ENCODE measurements around the gene PET117. TPM values are rescaled to one million over a fixed set of nuclear protein-coding genes. Genes with fewer than 3 reads are reported as not detected.

PET117 gene
- total and polyA plus RNA-seq, 2 donors (not counting 1 experiment from before 2014, with no cell fraction given) = 2.1 to 13.0 TPM

DNA sequence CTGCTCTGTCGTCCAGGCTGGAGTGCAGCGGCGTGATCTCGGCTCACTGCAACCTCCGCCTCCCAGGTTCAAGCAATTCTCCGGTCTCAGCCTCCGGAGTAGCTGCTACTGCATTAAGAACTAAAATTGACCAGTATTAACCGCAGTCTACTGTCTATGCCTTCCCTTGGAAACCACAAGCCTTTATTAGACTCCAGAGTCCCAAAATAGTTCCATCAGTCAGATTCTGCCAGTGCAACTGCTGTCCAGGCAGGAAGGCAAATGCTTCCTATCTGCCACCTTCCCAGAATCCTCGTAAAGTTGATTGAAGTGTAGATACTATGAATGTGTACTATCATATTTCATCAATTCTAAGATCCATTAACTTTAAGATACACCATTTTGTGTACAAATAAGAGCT is 16.7 kb downstream of the PET117 start:
- H3K4me2 ChIP-seq (replicated peaks; ENCODE audit: low read depth, low read length, poor library complexity, severe bottlenecking) = no peak overlapping the region
- no peak overlapping the region for H3K4me3 Mint-ChIP-seq
- no peaks in the 10 kb centered on the region for H3K79me2 ChIP-seq (ENCODE audit: control insufficient read depth, insufficient read depth, low read length)
- POLR2A ChIA-PET = no interaction called here
- DNase-seq (no peak), ATAC-seq (ENCODE audit: low read depth) (no peak)
- H3K27ac ChIP-seq (ENCODE audit: low read length in 2 of 2) = no peak overlapping the region
- H3K9me3 ChIP-seq (ENCODE audit: control extremely low read depth in 1 of 3, control insufficient read depth in 2 of 3, insufficient read depth in 1 of 3, low read length in 2 of 3) = no peaks in the 10 kb centered on the region
- no peak overlapping the region for H3K9ac ChIP-seq (ENCODE audit: low read length)
- CTCF ChIA-PET = no interaction called here
- TF ChIP-seq, protein P1, sequence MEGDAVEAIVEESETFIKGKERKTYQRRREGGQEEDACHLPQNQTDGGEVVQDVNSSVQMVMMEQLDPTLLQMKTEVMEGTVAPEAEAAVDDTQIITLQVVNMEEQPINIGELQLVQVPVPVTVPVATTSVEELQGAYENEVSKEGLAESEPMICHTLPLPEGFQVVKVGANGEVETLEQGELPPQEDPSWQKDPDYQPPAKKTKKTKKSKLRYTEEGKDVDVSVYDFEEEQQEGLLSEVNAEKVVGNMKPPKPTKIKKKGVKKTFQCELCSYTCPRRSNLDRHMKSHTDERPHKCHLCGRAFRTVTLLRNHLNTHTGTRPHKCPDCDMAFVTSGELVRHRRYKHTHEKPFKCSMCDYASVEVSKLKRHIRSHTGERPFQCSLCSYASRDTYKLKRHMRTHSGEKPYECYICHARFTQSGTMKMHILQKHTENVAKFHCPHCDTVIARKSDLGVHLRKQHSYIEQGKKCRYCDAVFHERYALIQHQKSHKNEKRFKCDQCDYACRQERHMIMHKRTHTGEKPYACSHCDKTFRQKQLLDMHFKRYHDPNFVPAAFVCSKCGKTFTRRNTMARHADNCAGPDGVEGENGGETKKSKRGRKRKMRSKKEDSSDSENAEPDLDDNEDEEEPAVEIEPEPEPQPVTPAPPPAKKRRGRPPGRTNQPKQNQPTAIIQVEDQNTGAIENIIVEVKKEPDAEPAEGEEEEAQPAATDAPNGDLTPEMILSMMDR (IDR thresholded peaks at IDR 0.05) = no peak
- TF ChIP-seq EZH2 (IDR thresholded peaks at IDR 0.05; ENCODE audit: borderline replicate concordance, insufficient read depth, low read depth, low read length, poor library complexity, severe bottlenecking) = no peak
- no peaks in the 10 kb centered on the region for H3K9me3 Mint-ChIP-seq (ENCODE audit: insufficient read depth)
- intact Hi-C loops (cut with micrococcal nuclease) = no loop called here
- H3K4me1 Mint-ChIP-seq = no peaks in the 10 kb centered on the region
- no peak overlapping the region for H3K27ac Mint-ChIP-seq
- no peak overlapping the region for H2AFZ ChIP-seq (ENCODE audit: insufficient read depth, low read depth, low read length, poor library complexity, severe bottlenecking)
- no peaks in the 10 kb centered on the region for H3K4me1 ChIP-seq (ENCODE audit: control insufficient read depth in 2 of 2, insufficient read depth in 2 of 2, low read length in 2 of 2)
- H3K27me3 ChIP-seq (replicated peaks in 1 of 4; ENCODE audit: control extremely low read depth in 1 of 4, control insufficient read depth in 3 of 4, insufficient read depth in 4 of 4, low read length in 3 of 4) = no peaks in the 10 kb centered on the region
- H3K4me3 ChIP-seq (ENCODE audit: control extremely low read depth in 1 of 5, extremely low read depth in 1 of 5, insufficient read depth in 1 of 5, low read depth in 2 of 5, low read length in 4 of 5) = no peak overlapping the region
- no peaks in the 10 kb centered on the region for H4K20me1 ChIP-seq (ENCODE audit: control insufficient read depth, insufficient read depth, low read length, poor library complexity, severe bottlenecking)
- H3K36me3 ChIP-seq (replicated peaks in 1 of 2; ENCODE audit: control extremely low read depth in 1 of 2, control insufficient read depth in 1 of 2, extremely low read depth in 1 of 2, insufficient read depth in 2 of 2, low read length in 1 of 2) = peaks cover 0 to 39% of the 10 kb centered on the region in 2 experiments
- 90% methylated on average over 4 of the region's 9 CpGs for WGBS (ENCODE audit: insufficient coverage)
- H3K27me3 Mint-ChIP-seq = no peaks in the 10 kb centered on the region

DNA sequence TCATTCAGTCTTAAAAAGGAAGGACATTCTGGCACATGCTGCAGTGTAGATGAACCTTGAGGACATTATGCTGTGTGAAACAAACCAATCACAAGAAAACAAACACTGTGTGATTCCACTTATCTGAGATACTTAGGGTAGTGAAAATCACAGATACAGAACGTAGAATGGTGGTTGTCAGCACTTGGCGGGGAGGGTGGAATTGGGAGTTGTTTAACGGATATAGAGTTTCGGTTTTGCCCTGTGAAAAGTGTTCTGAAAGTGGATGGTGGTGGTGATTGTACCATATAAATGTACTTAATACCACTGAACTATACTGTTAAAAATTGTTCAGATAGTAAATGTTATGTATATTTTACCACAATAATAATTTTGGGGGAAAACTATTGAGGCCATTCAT is 18.4 kb downstream of the PET117 start:
- H3K4me3 ChIP-seq (ENCODE audit: control extremely low read depth in 1 of 5, extremely low read depth in 1 of 5, insufficient read depth in 1 of 5, low read depth in 2 of 5, low read length in 4 of 5) = no peak overlapping the region
- 100% methylated on average over 2 of the region's 4 CpGs for WGBS (ENCODE audit: insufficient coverage)
- H3K27me3 ChIP-seq (replicated peaks in 1 of 4; ENCODE audit: control extremely low read depth in 1 of 4, control insufficient read depth in 3 of 4, insufficient read depth in 4 of 4, low read length in 3 of 4) = no peaks in the 10 kb centered on the region
- H3K9me3 ChIP-seq (ENCODE audit: control extremely low read depth in 1 of 3, control insufficient read depth in 2 of 3, insufficient read depth in 1 of 3, low read length in 2 of 3) = no peaks in the 10 kb centered on the region
- DNase-seq (no peak), ATAC-seq (ENCODE audit: low read depth) (no peak)
- Mint-ChIP-seq H3K27me3 (no peaks in the 10 kb centered on the region), H3K4me1 (no peaks in the 10 kb centered on the region), H3K27ac (no peak overlapping the region), H3K4me3 (no peak overlapping the region), H3K9me3 (ENCODE audit: insufficient read depth) (no peaks in the 10 kb centered on the region)
- POLR2A ChIA-PET = no interaction called here
- no peak overlapping the region for H2AFZ ChIP-seq (ENCODE audit: insufficient read depth, low read depth, low read length, poor library complexity, severe bottlenecking)
- CTCF ChIA-PET = no interaction called here
- no peaks in the 10 kb centered on the region for H3K79me2 ChIP-seq (ENCODE audit: control insufficient read depth, insufficient read depth, low read length)
- H3K4me2 ChIP-seq (replicated peaks; ENCODE audit: low read depth, low read length, poor library complexity, severe bottlenecking) = no peak overlapping the region
- intact Hi-C loops (cut with micrococcal nuclease) = no loop called here
- H3K4me1 ChIP-seq (ENCODE audit: control insufficient read depth in 2 of 2, insufficient read depth in 2 of 2, low read length in 2 of 2) = no peaks in the 10 kb centered on the region
- H3K9ac ChIP-seq (ENCODE audit: low read length) = no peak overlapping the region
- no peaks in the 10 kb centered on the region for H4K20me1 ChIP-seq (ENCODE audit: control insufficient read depth, insufficient read depth, low read length, poor library complexity, severe bottlenecking)
- H3K27ac ChIP-seq (ENCODE audit: low read length in 2 of 2) = no peak overlapping the region
- no peak for TF ChIP-seq EZH2 (IDR thresholded peaks at IDR 0.05; ENCODE audit: borderline replicate concordance, insufficient read depth, low read depth, low read length, poor library complexity, severe bottlenecking)
- TF ChIP-seq, protein P1 (IDR thresholded peaks at IDR 0.05) = no peak
- peaks cover 0 to 39% of the 10 kb centered on the region in 2 experiments for H3K36me3 ChIP-seq (replicated peaks in 1 of 2; ENCODE audit: control extremely low read depth in 1 of 2, control insufficient read depth in 1 of 2, extremely low read depth in 1 of 2, insufficient read depth in 2 of 2, low read length in 1 of 2)

All from B cell (primary cell).